ENCODE measurements around the gene CCDC85A. TPM values are rescaled to one million over a fixed set of nuclear protein-coding genes. Genes with fewer than 3 reads are reported as not detected.

CCDC85A gene
- total and polyA plus RNA-seq, 2 experiments from 2014 or later, result 0.21 to 0.24 TPM

DNA sequence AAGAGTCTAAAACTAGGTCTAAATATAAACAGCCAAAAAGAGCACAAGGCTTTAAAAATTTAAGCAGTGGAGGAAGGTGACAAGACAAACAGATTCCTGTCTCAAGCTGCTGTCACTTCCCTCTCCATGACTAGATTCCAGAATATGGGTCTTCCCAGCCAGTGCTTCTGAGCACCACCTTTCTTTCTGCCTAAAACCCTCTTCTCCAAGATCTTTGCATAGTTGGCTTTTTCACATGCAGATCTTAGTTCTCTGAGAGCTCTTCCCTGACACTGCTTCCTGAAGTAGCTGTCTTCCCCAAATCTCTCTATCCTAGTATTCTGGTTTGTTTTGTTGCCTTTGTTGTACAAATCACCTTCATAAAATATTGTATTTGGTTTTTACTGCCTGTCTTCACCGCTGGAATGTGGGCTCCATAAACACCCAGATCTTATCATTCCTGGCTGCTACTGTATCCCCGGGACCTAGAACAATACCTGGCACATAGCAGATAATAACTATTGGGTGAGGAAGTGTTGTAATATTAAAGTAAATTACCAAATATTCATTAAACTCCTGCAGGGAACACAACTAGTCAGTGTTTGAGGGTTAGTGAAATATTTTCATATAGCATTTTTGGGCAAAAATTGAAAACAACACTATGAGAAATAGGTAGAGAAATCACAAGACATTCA, 150.2 kb downstream of the CCDC85A start:
- peak overlapping the region; percentile 16; the same call in 1 of the 2 replicates for H3K27ac ChIP-seq (ENCODE audit: low read depth)
- no peaks in the 10 kb centered on the region for H4K20me1 ChIP-seq (replicated peaks; ENCODE audit: insufficient read depth)
- H3K79me2 ChIP-seq (replicated peaks; ENCODE audit: insufficient read depth), result no peaks in the 10 kb centered on the region
- peak overlapping the region; percentile 34; the same call in 1 of the 2 replicates for H3K4me2 ChIP-seq
- H3F3A ChIP-seq (replicated peaks; ENCODE audit: low read depth), result no peaks in the 10 kb centered on the region
- DNase-seq (ENCODE audit: low spot score) (peak; percentile 43), ATAC-seq (peak; percentile 81)
- no peaks in the 10 kb centered on the region for H3K36me3 ChIP-seq (ENCODE audit: insufficient read depth)
- no peaks in the 10 kb centered on the region for H3K9me3 Mint-ChIP-seq
- H3K27ac Mint-ChIP-seq, result no peak overlapping the region
- no peaks in the 10 kb centered on the region for H3K27me3 ChIP-seq (ENCODE audit: insufficient read depth)
- H3K4me3 ChIP-seq, result no peak overlapping the region
- no peaks in the 10 kb centered on the region for H3K36me3 Mint-ChIP-seq (ENCODE audit: low read depth)
- H3K4me1 ChIP-seq (ENCODE audit: insufficient read depth), result peaks cover 49% of the 10 kb centered on the region
- H3K4me1 Mint-ChIP-seq, result peaks cover 24% of the 10 kb centered on the region
- H3K4me3 Mint-ChIP-seq, result no peak overlapping the region
- no peaks in the 10 kb centered on the region for H3K27me3 Mint-ChIP-seq (ENCODE audit: insufficient read depth, low read depth, poor library complexity)
- H2AFZ ChIP-seq, result no peak overlapping the region
- 0 out of 2 replicates have a peak, but pooled peaks cover 3% of the 10 kb centered on the region for H3K9me2 ChIP-seq (ENCODE audit: insufficient read depth)
- TF ChIP-seq STAT1 (IDR thresholded peaks at IDR 0.05; ENCODE audit: unreplicated experiment) (no peak), EZH2 (IDR thresholded peaks at IDR 0.05; ENCODE audit: low read depth, unreplicated experiment) (no peak), POLR2AphosphoS5 (IDR thresholded peaks at IDR 0.05; ENCODE audit: low read depth) (no peak)
- TF ChIP-seq, protein P1, sequence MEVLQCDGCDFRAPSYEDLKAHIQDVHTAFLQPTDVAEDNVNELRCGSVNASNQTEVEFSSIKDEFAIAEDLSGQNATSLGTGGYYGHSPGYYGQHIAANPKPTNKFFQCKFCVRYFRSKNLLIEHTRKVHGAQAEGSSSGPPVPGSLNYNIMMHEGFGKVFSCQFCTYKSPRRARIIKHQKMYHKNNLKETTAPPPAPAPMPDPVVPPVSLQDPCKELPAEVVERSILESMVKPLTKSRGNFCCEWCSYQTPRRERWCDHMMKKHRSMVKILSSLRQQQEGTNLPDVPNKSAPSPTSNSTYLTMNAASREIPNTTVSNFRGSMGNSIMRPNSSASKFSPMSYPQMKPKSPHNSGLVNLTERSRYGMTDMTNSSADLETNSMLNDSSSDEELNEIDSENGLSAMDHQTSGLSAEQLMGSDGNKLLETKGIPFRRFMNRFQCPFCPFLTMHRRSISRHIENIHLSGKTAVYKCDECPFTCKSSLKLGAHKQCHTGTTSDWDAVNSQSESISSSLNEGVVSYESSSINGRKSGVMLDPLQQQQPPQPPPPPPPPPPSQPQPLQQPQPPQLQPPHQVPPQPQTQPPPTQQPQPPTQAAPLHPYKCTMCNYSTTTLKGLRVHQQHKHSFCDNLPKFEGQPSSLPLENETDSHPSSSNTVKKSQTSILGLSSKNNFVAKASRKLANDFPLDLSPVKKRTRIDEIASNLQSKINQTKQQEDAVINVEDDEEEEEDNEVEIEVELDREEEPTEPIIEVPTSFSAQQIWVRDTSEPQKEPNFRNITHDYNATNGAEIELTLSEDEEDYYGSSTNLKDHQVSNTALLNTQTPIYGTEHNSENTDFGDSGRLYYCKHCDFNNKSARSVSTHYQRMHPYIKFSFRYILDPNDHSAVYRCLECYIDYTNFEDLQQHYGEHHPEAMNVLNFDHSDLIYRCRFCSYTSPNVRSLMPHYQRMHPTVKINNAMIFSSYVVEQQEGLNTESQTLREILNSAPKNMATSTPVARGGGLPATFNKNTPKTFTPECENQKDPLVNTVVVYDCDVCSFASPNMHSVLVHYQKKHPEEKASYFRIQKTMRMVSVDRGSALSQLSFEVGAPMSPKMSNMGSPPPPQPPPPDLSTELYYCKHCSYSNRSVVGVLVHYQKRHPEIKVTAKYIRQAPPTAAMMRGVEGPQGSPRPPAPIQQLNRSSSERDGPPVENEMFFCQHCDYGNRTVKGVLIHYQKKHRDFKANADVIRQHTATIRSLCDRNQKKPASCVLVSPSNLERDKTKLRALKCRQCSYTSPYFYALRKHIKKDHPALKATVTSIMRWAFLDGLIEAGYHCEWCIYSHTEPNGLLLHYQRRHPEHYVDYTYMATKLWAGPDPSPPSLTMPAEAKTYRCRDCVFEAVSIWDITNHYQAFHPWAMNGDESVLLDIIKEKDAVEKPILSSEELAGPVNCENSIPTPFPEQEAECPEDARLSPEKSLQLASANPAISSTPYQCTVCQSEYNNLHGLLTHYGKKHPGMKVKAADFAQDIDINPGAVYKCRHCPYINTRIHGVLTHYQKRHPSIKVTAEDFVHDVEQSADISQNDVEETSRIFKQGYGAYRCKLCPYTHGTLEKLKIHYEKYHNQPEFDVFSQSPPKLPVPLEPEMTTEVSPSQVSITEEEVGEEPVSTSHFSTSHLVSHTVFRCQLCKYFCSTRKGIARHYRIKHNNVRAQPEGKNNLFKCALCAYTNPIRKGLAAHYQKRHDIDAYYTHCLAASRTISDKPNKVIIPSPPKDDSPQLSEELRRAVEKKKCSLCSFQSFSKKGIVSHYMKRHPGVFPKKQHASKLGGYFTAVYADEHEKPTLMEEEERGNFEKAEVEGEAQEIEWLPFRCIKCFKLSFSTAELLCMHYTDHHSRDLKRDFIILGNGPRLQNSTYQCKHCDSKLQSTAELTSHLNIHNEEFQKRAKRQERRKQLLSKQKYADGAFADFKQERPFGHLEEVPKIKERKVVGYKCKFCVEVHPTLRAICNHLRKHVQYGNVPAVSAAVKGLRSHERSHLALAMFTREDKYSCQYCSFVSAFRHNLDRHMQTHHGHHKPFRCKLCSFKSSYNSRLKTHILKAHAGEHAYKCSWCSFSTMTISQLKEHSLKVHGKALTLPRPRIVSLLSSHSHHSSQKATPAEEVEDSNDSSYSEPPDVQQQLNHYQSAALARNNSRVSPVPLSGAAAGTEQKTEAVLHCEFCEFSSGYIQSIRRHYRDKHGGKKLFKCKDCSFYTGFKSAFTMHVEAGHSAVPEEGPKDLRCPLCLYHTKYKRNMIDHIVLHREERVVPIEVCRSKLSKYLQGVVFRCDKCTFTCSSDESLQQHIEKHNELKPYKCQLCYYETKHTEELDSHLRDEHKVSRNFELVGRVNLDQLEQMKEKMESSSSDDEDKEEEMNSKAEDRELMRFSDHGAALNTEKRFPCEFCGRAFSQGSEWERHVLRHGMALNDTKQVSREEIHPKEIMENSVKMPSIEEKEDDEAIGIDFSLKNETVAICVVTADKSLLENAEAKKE (CRISPR knock-in tag; IDR thresholded peaks at IDR 0.05), result peak; percentile 97
- TF ChIP-seq, protein P2, sequence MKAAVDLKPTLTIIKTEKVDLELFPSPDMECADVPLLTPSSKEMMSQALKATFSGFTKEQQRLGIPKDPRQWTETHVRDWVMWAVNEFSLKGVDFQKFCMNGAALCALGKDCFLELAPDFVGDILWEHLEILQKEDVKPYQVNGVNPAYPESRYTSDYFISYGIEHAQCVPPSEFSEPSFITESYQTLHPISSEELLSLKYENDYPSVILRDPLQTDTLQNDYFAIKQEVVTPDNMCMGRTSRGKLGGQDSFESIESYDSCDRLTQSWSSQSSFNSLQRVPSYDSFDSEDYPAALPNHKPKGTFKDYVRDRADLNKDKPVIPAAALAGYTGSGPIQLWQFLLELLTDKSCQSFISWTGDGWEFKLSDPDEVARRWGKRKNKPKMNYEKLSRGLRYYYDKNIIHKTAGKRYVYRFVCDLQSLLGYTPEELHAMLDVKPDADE (IDR thresholded peaks at IDR 0.05), result no peak

Data from GM23338 (cell line).